Calu3 (cell line): ENCODE results near the gene PLXNB3. TPM values are rescaled to one million over a fixed set of nuclear protein-coding genes. Genes with fewer than 3 reads are reported as not detected.

Source experiments
- BruUV-seq: library from RNA; stranded (reverse); fragments of 400-500 nt; replicated peaks from 2 replicates; lab custom pipeline; 2021; lab: Mats Ljungman, UMichigan
- CTCF ChIA-PET: fragments of 300-600 bp; sonication (Branson Sonifier 250); formaldehyde crosslinking; loops from one replicate; lab custom pipeline; 2022; ENCODE audit warnings: antibody characterized with exemption; lab: Charles Lee
- DNase-seq: peaks from one replicate; pipeline ENCODE4 v3.0.0; 2022
- H3K27ac Mint-ChIP-seq: one replicate; pipeline ENCODE4 v1.8.0; 2022; ENCODE audit warnings: mixed read lengths; ENCODE audit not compliant: unreplicated experiment
- H3K27me3 Mint-ChIP-seq: one replicate; pipeline ENCODE4 v1.8.0; 2022; ENCODE audit warnings: mixed read lengths; ENCODE audit not compliant: unreplicated experiment
- H3K36me3 Mint-ChIP-seq: one replicate; pipeline ENCODE4 v1.8.0; 2022; ENCODE audit warnings: mild to moderate bottlenecking, moderate library complexity, mixed read lengths; ENCODE audit not compliant: insufficient read depth, unreplicated experiment
- H3K4me1 Mint-ChIP-seq: one replicate; pipeline ENCODE4 v1.8.0; 2022; ENCODE audit warnings: mild to moderate bottlenecking, low read depth, mixed read lengths; ENCODE audit not compliant: unreplicated experiment
- H3K4me3 Mint-ChIP-seq: one replicate; pipeline ENCODE4 v1.8.0; 2022; ENCODE audit warnings: mild to moderate bottlenecking, low read depth, moderate library complexity, mixed read lengths; ENCODE audit not compliant: unreplicated experiment
- H3K9me3 Mint-ChIP-seq: one replicate; pipeline ENCODE4 v1.8.0; 2022; ENCODE audit warnings: low read depth, mixed read lengths; ENCODE audit not compliant: unreplicated experiment
- intact Hi-C: fragments of 100-400 bp; cut with micrococcal nuclease; formaldehyde crosslinking; loops from one replicate; pipeline ENCODE4 v1.10.0; 2022; ENCODE audit not compliant: unreplicated experiment
- total RNA-seq: library from RNA; stranded (reverse); gene quantifications from 2 replicates; pipeline ENCODE4 v1.2.3, GENCODE V29; 2022
- TF ChIP-seq, protein P1 (sequence below): fragments of 200-600 bp; IDR thresholded peaks from one replicate; pipeline ENCODE4 v1.8.0; 2022; ENCODE audit warnings: antibody characterized with exemption; ENCODE audit not compliant: unreplicated experiment

Gene PLXNB3
- total RNA-seq, 1 experiment from 2014 or later, result 37.5 TPM

DNA sequence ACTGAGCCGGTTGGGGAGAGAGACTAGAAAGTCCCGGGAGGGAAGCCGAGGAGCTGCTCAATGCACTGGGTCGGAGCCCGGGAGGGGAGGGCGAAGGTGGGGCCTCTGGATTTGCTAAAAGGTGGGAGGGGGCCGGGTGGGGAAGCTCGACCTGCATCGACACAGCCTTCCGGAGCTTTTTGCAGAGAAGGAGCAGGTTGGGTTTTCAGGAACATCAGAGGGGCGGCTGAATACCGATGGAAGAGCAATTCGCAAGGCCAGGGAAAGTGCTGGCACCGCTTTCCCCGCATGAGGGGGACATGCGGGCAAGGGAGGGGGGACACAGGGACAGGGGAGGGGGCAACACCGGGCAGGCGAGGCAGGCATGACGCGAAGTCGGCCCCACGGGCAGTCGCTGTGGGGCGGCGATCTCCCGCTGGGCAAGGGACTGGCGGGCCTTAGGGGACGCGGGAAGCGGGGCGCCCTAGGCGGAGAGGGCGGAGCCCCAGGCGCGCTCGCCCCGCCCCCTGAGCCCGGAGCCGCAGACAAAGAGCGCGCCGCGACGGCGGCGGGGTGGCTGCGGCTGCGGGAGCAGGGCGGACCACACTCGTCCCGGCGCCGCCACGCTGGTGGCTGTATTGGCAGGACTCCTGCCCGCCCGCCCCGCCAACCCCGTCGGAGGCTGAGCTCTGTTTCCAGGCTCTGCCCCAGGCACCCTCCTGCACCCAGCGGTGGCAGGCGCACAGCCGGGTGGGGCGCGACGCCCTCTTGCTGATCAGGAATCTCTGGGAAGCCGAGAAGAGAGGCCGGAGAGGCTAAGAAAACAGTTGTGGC is 54.7 kb downstream of the PLXNB3 start:
- H3K36me3 Mint-ChIP-seq, result peaks cover 3% of the 10 kb centered on the region
- CTCF ChIA-PET, result no interaction called here

DNA sequence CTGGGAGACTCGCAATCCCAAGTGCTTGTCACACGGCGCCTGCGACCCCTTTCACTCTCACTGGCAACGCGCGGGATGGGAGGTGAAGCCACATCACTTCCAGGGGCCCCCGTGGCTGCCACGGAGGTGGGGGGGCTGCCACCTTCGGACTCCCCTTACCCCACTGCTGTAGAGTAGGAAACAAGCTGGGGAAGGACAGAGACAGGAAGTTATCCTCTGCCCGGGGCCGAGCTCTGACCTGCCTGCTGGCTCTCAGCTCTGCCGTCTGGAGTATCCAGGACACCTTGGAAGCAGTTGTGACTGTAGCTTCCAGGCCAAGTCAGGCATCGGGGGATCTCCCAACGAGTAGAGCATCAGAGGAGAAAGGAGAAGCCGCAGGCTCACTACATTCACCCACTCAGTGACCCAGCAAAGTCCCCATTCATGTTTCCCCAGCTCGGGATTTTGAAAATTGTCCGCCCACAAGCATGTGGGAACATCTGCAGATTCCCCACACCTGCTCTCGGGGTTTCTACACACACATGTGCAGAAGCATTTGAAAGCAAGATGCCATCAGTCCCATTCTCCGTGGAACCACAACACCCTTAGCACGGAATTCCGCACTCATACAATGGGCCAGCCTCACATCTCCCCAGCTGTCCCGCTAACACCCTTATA is 55.5 kb downstream of the PLXNB3 start:
- BruUV-seq, result no TSS peak
- intact Hi-C loops, result no loop called here
- Mint-ChIP-seq H3K27me3 (peaks cover 71% of the 10 kb centered on the region), H3K36me3 (peaks cover 3% of the 10 kb centered on the region), H3K4me1 (no peaks in the 10 kb centered on the region), H3K27ac (no peak overlapping the region), H3K9me3 (no peaks in the 10 kb centered on the region), H3K4me3 (peak overlapping the region; percentile 41)
- CTCF ChIA-PET, result no interaction called here
- DNase-seq, result no peak
- TF ChIP-seq, protein P1, sequence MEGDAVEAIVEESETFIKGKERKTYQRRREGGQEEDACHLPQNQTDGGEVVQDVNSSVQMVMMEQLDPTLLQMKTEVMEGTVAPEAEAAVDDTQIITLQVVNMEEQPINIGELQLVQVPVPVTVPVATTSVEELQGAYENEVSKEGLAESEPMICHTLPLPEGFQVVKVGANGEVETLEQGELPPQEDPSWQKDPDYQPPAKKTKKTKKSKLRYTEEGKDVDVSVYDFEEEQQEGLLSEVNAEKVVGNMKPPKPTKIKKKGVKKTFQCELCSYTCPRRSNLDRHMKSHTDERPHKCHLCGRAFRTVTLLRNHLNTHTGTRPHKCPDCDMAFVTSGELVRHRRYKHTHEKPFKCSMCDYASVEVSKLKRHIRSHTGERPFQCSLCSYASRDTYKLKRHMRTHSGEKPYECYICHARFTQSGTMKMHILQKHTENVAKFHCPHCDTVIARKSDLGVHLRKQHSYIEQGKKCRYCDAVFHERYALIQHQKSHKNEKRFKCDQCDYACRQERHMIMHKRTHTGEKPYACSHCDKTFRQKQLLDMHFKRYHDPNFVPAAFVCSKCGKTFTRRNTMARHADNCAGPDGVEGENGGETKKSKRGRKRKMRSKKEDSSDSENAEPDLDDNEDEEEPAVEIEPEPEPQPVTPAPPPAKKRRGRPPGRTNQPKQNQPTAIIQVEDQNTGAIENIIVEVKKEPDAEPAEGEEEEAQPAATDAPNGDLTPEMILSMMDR, result no peak

More for the DNA sequence above, 54.7 kb downstream of the PLXNB3 start:
- no peaks in the 10 kb centered on the region for H3K9me3 Mint-ChIP-seq
- H3K27me3 Mint-ChIP-seq, result peaks cover 68% of the 10 kb centered on the region
- intact Hi-C loops, result no loop called here
- no peaks in the 10 kb centered on the region for H3K4me1 Mint-ChIP-seq
- peak; percentile 52 for DNase-seq
- no peak overlapping the region for H3K27ac Mint-ChIP-seq
- BruUV-seq, result no TSS peak
- TF ChIP-seq, protein P1, result no peak
- peak overlapping the region; percentile 41 for H3K4me3 Mint-ChIP-seq

DNA sequence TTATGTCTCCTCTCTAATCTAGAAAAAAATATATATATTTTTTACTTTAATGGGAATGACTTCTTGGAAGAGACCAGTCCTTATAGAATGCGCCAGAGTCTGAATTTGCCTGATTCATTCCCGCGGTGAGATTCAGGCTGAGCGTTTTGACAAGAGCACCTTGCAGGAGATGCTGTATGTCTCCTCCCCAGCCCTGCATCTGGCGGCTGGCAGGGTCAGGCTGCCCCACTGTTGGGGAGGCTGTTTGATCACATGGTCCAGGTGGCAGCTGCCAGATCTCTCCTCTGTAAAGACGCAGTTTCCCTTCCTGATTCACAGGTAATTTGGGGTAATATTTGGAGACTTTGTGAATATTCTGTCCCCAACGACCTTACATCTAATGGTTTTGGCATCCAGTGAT is 56.6 kb downstream of the PLXNB3 start:
- TF ChIP-seq, protein P1, result no peak
- Mint-ChIP-seq H3K4me1 (no peaks in the 10 kb centered on the region), H3K27ac (no peak overlapping the region), H3K36me3 (peaks cover 3% of the 10 kb centered on the region), H3K9me3 (no peaks in the 10 kb centered on the region), H3K27me3 (peaks cover 71% of the 10 kb centered on the region), H3K4me3 (no peak overlapping the region)
- DNase-seq, result no peak
- CTCF ChIA-PET, result no interaction called here
- intact Hi-C loops, result no loop called here
- no TSS peak for BruUV-seq

DNA sequence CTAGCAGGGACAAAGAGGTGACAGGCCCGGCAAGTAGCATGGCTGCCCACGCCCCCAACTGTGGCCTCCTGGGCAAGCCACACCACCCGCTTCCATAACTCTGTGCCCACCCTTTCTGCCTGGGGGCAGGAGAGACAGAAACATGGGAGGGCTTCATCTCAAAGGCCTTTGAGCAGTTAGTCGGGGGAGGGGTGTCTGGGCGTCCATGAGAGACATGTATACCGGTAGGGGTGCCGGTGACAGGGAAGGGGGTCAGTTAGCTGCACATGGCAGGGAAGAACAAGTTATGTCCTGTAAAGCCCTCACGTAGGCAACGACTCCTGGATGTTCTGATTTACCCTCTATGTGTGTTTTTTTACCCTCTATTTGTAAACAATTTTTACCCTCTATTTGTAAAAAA is 57.0 kb downstream of the PLXNB3 start:
- Mint-ChIP-seq H3K27ac (no peak overlapping the region), H3K27me3 (peaks cover 76% of the 10 kb centered on the region), H3K4me3 (no peak overlapping the region), H3K4me1 (no peaks in the 10 kb centered on the region), H3K36me3 (peaks cover 3% of the 10 kb centered on the region), H3K9me3 (no peaks in the 10 kb centered on the region)
- intact Hi-C loops, result no loop called here
- no TSS peak for BruUV-seq
- CTCF ChIA-PET, result no interaction called here
- DNase-seq, result no peak
- TF ChIP-seq, protein P1, result no peak
